HG02798 (cell line): Measurements from ENCODE around the gene PCDHGA5.
A peak's percentile ranks its signal among the peaks of the same experiment; 100 is the strongest.
"Not testable (repeated sequence)": the region's sequence is repeated elsewhere in the genome, so short reads cannot be mapped to it uniquely, and the experiment has no call there.

Source experiments
- ATAC-seq: cut with Tn5 transposase; IDR thresholded peaks from one replicate; pipeline ENCODE4 v1.9.1; 2021; ENCODE audit warnings: mild to moderate bottlenecking; ENCODE audit not compliant: unreplicated experiment, poor library complexity

Gene PCDHGA5

GRCh38 chr5:141349917-141350619 is 13.9 kb upstream of the PCDHGA5 start, which contains the start of gene PCDHGB1:
TSS of gene PCDHGB1 (plus strand) at chr5:141350099. CDS start at chr5:141350261, 162 bp downstream.
- no peak for ATAC-seq

- ATAC-seq: no peak
Measured at GRCh38 chr5:141351591-141351990, 12.4 kb upstream of the PCDHGA5 start.

- ATAC-seq: no peak
Measured at GRCh38 chr5:141354900-141355469, 9.0 kb upstream of the PCDHGA5 start, which contains the start of gene PCDHGA4. TSS of gene PCDHGA4 (plus strand) at chr5:141355021. CDS start at chr5:141355108, 87 bp downstream.

DNA sequence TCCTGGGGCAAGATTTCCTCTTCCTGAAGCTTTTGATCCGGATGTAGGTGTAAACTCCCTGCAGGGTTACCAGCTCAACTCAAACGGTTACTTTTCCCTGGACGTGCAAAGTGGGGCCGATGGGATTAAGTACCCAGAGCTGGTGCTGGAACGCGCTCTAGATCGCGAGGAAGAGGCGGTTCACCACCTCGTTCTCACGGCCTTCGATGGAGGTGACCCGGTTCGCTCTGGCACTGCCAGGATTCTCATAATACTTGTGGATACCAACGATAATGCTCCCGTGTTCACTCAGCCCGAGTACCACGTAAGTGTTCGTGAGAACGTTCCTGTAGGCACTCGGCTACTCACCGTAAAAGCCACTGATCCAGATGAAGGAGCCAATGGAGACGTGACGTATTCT is 8.3 kb upstream of the PCDHGA5 start:
- no peak for ATAC-seq

DNA sequence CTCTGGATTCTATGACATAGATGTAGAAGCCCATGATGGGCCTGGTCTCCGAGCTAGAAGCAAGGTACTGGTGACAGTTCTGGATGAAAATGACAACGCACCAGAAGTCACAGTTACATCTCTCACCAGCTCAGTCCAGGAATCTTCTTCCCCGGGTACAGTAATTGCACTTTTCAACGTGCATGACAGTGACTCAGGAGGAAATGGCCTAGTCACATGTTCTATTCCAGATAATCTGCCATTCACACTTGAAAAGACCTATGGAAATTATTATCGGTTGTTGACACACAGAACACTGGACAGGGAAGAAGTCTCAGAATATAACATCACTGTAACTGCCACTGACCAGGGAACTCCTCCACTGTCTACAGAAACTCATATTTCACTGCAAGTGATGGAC is 7.8 kb upstream of the PCDHGA5 start:
- ATAC-seq: no peak

GRCh38 chr5:141356950-141357349 is 7.0 kb upstream of the PCDHGA5 start:
- ATAC-seq: no peak

DNA sequence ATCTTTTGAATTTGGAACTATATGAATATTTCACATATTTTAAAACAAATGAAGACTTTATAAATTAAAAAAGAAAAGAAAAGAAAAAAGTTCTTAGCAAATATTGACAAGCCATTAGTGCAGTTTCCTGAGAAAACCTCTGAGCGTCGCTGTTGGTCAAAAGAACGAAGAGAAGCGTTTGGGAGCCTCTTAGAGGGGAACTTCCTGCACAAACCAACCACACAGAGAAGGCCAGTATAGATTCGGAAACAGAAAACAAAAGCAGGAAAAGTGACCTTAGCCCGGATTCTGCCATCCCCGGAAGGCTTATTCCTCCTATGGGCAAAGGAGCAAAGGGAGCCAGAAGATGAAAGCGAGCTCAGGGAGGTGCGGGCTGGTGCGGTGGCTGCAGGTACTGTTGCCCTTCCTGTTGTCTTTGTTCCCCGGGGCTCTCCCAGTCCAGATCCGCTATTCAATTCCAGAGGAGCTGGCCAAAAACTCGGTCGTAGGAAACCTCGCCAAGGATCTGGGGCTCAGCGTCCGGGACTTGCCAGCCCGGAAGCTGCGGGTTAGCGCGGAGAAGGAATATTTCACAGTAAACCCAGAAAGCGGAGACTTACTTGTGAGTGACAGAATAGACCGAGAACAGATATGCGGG is 4.1 kb upstream of the PCDHGA5 start, which contains the start of gene PCDHGB2:
TSS of gene PCDHGB2 (plus strand) at position 205 of the 637 bp plus-strand sequence. CDS start at position 347, 142 bp downstream.
- no peak for ATAC-seq

- no peak for ATAC-seq
Measured at GRCh38 chr5:141360685-141361084, 3.3 kb upstream of the PCDHGA5 start.

DNA sequence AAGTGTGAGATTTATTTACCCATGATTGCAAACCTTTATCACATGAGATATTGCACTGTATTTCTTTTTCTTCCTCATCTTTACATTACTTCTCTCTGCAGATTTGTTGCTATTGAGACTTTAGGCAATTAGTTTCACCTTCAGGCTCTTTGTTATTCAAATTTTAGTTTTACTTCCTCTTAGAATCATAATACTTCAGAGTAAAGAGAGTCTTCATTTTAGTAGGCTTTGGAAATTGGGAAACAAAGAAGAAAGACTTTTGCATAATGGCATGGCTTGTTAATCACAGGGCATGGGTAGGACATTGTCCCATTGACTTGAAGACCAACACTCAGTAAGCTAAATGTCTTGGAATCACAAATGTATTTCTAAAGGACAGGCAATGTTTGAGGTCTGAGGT is 1.2 kb upstream of the PCDHGA5 start:
- no peak for ATAC-seq

- ATAC-seq: no peak
Measured at GRCh38 chr5:141366016-141366896, 2.3 kb downstream of the PCDHGA5 start.

GRCh38 chr5:141369994-141370848 is 6.3 kb downstream of the PCDHGA5 start, which contains the start of gene PCDHGB3:
TSS of gene PCDHGB3 (plus strand) at chr5:141370242. CDS start at chr5:141370395, 153 bp downstream.
- ATAC-seq: peak; percentile 91

GRCh38 chr5:141371572-141372475 is 7.9 kb downstream of the PCDHGA5 start:
- ATAC-seq: no peak

DNA sequence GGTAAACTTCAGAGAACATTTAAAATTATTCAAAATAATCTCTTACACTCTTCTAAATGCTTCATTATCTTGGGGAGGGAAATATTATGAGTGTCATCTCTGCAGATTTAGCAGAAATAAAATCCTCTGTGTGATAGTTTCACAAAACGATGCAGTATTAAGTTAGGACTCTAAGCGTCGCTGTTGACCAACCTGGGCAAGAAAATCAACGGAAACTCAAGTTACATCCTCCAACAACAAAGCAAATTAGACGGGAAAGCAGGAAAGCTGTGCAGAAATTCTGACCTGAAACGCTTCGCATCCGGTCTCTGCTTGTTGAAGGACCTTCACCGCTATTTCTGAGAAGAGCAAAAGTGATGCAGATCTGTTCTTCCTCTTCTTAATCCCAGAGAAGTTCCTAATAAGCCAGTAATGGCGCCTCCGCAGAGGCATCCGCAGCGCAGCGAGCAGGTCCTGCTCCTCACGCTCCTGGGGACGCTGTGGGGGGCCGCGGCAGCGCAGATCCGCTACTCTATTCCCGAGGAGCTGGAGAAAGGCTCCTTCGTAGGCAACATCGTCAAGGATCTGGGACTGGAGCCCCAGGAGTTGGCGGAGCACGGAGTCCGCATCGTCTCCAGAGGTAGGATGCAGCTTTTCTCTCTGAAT is 9.8 kb downstream of the PCDHGA5 start, which contains the start of gene PCDHGA6:
TSS of gene PCDHGA6 (plus strand) at position 219 of the 645 bp plus-strand sequence. CDS start at position 412, 193 bp downstream.
- no peak for ATAC-seq

GRCh38 chr5:141374627-141375026 is 10.7 kb downstream of the PCDHGA5 start:
- ATAC-seq: no peak

DNA sequence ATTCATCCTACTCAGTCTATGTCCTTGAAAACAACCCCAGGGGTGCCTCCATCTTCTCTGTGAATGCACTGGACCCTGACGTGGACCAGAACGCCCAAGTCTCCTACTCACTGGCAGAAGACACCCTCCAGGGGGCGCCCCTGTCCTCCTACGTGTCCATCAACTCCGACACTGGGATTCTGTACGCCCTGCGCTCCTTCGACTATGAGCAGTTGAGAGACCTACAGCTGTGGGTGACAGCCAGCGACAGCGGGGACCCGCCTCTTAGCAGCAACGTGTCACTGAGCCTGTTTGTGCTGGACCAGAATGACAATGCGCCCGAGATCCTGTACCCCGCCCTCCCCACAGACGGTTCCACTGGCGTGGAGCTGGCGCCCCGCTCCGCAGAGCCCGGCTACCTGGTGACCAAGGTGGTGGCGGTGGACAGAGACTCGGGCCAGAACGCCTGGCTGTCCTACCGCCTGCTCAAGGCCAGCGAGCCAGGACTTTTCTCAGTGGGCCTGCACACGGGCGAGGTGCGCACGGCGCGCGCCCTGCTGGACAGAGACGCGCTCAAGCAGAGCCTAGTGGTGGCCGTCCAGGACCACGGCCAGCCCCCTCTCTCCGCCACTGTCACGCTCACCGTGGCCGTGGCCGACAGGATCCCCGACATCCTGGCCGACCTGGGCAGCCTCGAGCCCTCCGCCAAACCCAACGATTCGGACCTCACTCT is 11.6 kb downstream of the PCDHGA5 start:
- ATAC-seq: not testable (repeated sequence)

DNA sequence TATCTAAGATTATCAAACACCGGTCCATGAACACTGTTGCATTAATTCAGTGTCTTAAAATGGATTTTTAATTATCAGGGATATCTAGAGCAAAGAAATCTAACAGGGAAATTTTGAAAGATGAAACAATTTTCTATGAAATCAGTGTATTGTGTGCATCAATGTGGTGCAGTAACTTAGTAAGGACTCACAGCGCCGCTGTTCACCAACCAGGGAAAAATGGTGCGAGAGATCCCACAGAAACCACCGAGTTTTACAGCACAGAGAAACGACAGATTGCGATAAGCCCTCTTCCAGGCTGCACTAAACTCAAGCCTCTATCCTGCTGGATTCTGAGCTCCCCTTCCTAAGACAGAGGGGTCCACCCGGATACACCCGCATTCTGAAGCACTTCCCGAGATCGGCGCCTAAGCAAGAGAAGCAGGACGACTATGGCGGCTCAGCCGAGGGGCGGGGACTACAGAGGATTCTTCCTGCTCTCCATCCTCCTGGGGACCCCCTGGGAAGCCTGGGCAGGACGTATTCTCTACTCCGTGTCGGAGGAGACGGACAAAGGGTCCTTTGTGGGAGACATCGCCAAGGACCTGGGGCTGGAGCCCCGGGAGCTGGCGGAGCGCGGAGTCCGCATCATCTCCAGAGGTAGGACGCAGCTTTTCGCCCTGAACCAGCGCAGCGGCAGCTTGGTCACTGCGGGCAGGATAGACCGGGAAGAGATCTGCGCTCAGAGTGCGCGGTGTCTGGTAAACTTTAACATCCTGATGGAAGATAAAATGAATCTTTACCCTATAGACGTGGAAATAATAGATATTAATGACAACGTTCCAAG is 18.7 kb downstream of the PCDHGA5 start, which contains the start of gene PCDHGA7:
TSS of gene PCDHGA7 (plus strand) at position 274 of the 826 bp plus-strand sequence. CDS start at position 432, 158 bp downstream.
- peak; percentile 52 for ATAC-seq
